Mesenchymal stem cell (in vitro differentiated cells and primary cell): ENCODE data around the gene STK32B.
"Not testable (repeated sequence)": the region's sequence is repeated elsewhere in the genome, so short reads cannot be mapped to it uniquely, and the experiment has no call there.

Source experiments
- DNase-seq: peaks from one replicate; pipeline ENCODE4 v3.0.0-alpha.2; 2013
- H2AFZ ChIP-seq: one replicate; pipeline ENCODE4 v1.6.1; 2013; ENCODE audit warnings: low read depth, mild to moderate bottlenecking, control low read depth, inconsistent platforms, low read length, moderate library complexity
- H2AK5ac ChIP-seq: 2 replicates; pipeline ENCODE4 v1.6.1; 2013; ENCODE audit warnings: low read length, moderate library complexity, mild to moderate bottlenecking, inconsistent platforms; ENCODE audit not compliant: severe bottlenecking
- H2BK120ac ChIP-seq: one replicate; pipeline ENCODE4 v1.6.1; 2013; ENCODE audit warnings: low read depth, mild to moderate bottlenecking, inconsistent platforms, low read length, moderate library complexity
- H2BK12ac ChIP-seq, 2 experiments: one replicate each; pipeline ENCODE4 v1.6.1; 2013; ENCODE audit warnings: inconsistent platforms in 2 of 2, low read length in 2 of 2, mild to moderate bottlenecking in 2 of 2, moderate library complexity in 2 of 2, control low read depth in 1 of 2
- H2BK15ac ChIP-seq: one replicate; pipeline ENCODE4 v1.6.1; 2013; ENCODE audit warnings: mild to moderate bottlenecking, low read depth, inconsistent platforms; ENCODE audit not compliant: poor library complexity, severe bottlenecking
- H2BK5ac ChIP-seq: 2 replicates; pipeline ENCODE4 v1.6.1; 2013; ENCODE audit warnings: low read depth, mild to moderate bottlenecking, low read length, control low read depth, inconsistent platforms; ENCODE audit not compliant: poor library complexity, severe bottlenecking
- H3K14ac ChIP-seq, 2 experiments: one replicate each; pipeline ENCODE4 v1.6.1; 2013; ENCODE audit warnings: inconsistent platforms in 2 of 2, low read length in 2 of 2, control low read depth in 1 of 2, mild to moderate bottlenecking in 1 of 2, moderate library complexity in 1 of 2
- H3K18ac ChIP-seq, 2 experiments: one replicate each; pipeline ENCODE4 v1.6.1; 2013; ENCODE audit warnings: inconsistent platforms in 2 of 2, low read length in 2 of 2, control low read depth in 1 of 2, low read depth in 1 of 2, mild to moderate bottlenecking in 1 of 2
- H3K23ac ChIP-seq, 2 experiments: one replicate each; pipeline ENCODE4 v1.6.1; 2013; ENCODE audit warnings: inconsistent platforms in 2 of 2, low read length in 2 of 2, mild to moderate bottlenecking in 2 of 2, moderate library complexity in 2 of 2, control low read depth in 1 of 2
- H3K27ac ChIP-seq: 2 replicates; pipeline ENCODE4 v1.5.1; 2013; ENCODE audit warnings: mild to moderate bottlenecking, moderate library complexity, low read length, control low read depth, inconsistent platforms; ENCODE audit not compliant: poor library complexity, severe bottlenecking
- H3K27me3 ChIP-seq, 2 experiments: 2 replicates each; pipeline versions ENCODE4 v1.6.1 to v1.7.0; 2013; ENCODE audit warnings: low read length in 2 of 2, mild to moderate bottlenecking in 2 of 2, moderate library complexity in 2 of 2, control low read depth in 1 of 2, inconsistent platforms in 1 of 2; ENCODE audit not compliant: control insufficient read depth in 1 of 2, insufficient read depth in 1 of 2
- H3K36me3 ChIP-seq, 2 experiments: 2 replicates each; pipeline versions ENCODE4 v1.6.1 to v1.7.0; 2013; ENCODE audit warnings: low read length in 2 of 2, control low read depth in 1 of 2, inconsistent platforms in 1 of 2, low read depth in 1 of 2, mild to moderate bottlenecking in 1 of 2; ENCODE audit not compliant: insufficient read depth in 2 of 2, control insufficient read depth in 1 of 2
- H3K4ac ChIP-seq, 2 experiments: one replicate each; pipeline ENCODE4 v1.6.1; 2013; ENCODE audit warnings: inconsistent platforms in 2 of 2, low read length in 2 of 2, mild to moderate bottlenecking in 2 of 2, moderate library complexity in 2 of 2, control low read depth in 1 of 2, low read depth in 1 of 2
- H3K4me1 ChIP-seq: 2 replicates; pipeline ENCODE4 v1.6.1; 2013; ENCODE audit warnings: low read depth, low read length, control low read depth; ENCODE audit not compliant: control insufficient read depth, insufficient read depth
- H3K4me2 ChIP-seq: 2 replicates; pipeline ENCODE4 v1.6.1; 2013; ENCODE audit warnings: low read length, mild to moderate bottlenecking, inconsistent platforms; ENCODE audit not compliant: poor library complexity, severe bottlenecking
- H3K4me3 ChIP-seq, 2 experiments: 2 replicates each; pipeline versions ENCODE4 v1.5.1 to v1.7.0; 2013; ENCODE audit warnings: low read length in 2 of 2, mild to moderate bottlenecking in 2 of 2, control low read depth in 1 of 2, low read depth in 1 of 2; ENCODE audit not compliant: insufficient read depth in 1 of 2
- H3K79me1 ChIP-seq: replicated peaks from 2 replicates; pipeline ENCODE4 v1.6.1; 2013; ENCODE audit warnings: mild to moderate bottlenecking, control low read depth, low read length, inconsistent platforms; ENCODE audit not compliant: poor library complexity, severe bottlenecking
- H3K9ac ChIP-seq: 2 replicates; pipeline ENCODE4 v1.7.0; 2013; ENCODE audit warnings: mild to moderate bottlenecking, low read length, moderate library complexity
- H3K9me3 ChIP-seq: 2 replicates; pipeline ENCODE4 v1.7.0; 2013; ENCODE audit warnings: mild to moderate bottlenecking, low read length; ENCODE audit not compliant: control insufficient read depth
- H4K8ac ChIP-seq: one replicate; pipeline ENCODE4 v1.6.1; 2013; ENCODE audit warnings: inconsistent platforms, mild to moderate bottlenecking, low read length, moderate library complexity
- H4K91ac ChIP-seq: one replicate; pipeline ENCODE4 v1.6.1; 2013; ENCODE audit warnings: mild to moderate bottlenecking, low read length, inconsistent platforms
- WGBS: methylation state at CpG from one replicate; pipeline ENCODE4 v1.1.7; 2013; ENCODE audit warnings: mixed read lengths; 5-methylcytosine and 5-hydroxymethylcytosine counted together

STK32B gene

GRCh38 chr4:5055411-5055810 is 4.1 kb downstream of the STK32B start:
- 54% methylated on average over 5 of the region's 5 CpGs for WGBS
- H3K4me3 ChIP-seq = no peak overlapping the region
- no peak overlapping the region for H3K4me2 ChIP-seq
- H2BK12ac ChIP-seq = no peak overlapping the region
- no peak overlapping the region for H2AFZ ChIP-seq
- no peaks in the 10 kb centered on the region for H3K36me3 ChIP-seq
- no peak overlapping the region for H3K4ac ChIP-seq
- no peak overlapping the region for H2AK5ac ChIP-seq
- H2BK5ac ChIP-seq = no peak overlapping the region
- no peaks in the 10 kb centered on the region for H3K27me3 ChIP-seq
- H3K4me1 ChIP-seq = peaks cover 27% of the 10 kb centered on the region
- no peak for DNase-seq
- H3K79me1 ChIP-seq = peaks cover 19% of the 10 kb centered on the region
- H3K9me3 ChIP-seq = no peaks in the 10 kb centered on the region
- H4K8ac ChIP-seq = no peak overlapping the region
- H3K18ac ChIP-seq = no peak overlapping the region
- H3K23ac ChIP-seq = no peak overlapping the region
- no peak overlapping the region for H3K27ac ChIP-seq
- no peak overlapping the region for H2BK120ac ChIP-seq
- no peak overlapping the region for H4K91ac ChIP-seq
- no peak overlapping the region for H2BK15ac ChIP-seq
- no peak overlapping the region for H3K9ac ChIP-seq
- no peak overlapping the region for H3K14ac ChIP-seq

- Histone ChIP-seq H3K4me3 (no peak overlapping the region), H3K4me2 (no peak overlapping the region), H3K9ac (no peak overlapping the region), H2BK15ac (no peak overlapping the region), H3K4me1 (peaks cover 4% of the 10 kb centered on the region), H2AK5ac (no peak overlapping the region), H4K91ac (no peak overlapping the region), H3K27ac (no peak overlapping the region), H2BK120ac (no peak overlapping the region), H3K4ac (no peak overlapping the region), H2AFZ (no peak overlapping the region), H3K18ac (no peak overlapping the region), H3K79me1 (peaks cover 24% of the 10 kb centered on the region), H3K9me3 (no peaks in the 10 kb centered on the region), H4K8ac (no peak overlapping the region), H3K23ac (no peak overlapping the region), H2BK5ac (no peak overlapping the region), H3K14ac (no peak overlapping the region), H3K36me3 (no peaks in the 10 kb centered on the region), H2BK12ac (no peak overlapping the region), H3K27me3 (no peaks in the 10 kb centered on the region)
- WGBS = 61% methylated on average over 3 of the region's 3 CpGs
- no peak for DNase-seq
These were observed 14.8 kb downstream of the STK32B start for GRCh38 chr4:5066101-5066500.

- not testable (repeated sequence) for H3K4me3 ChIP-seq, H2BK12ac ChIP-seq, H2AFZ ChIP-seq, H3K4ac ChIP-seq, H2BK15ac ChIP-seq, H3K18ac ChIP-seq, DNase-seq, H2BK120ac ChIP-seq, H2AK5ac ChIP-seq, H4K8ac ChIP-seq, H3K4me2 ChIP-seq, H3K14ac ChIP-seq, H4K91ac ChIP-seq, H3K23ac ChIP-seq, H3K4me1 ChIP-seq, H3K27me3 ChIP-seq, H2BK5ac ChIP-seq, H3K27ac ChIP-seq, H3K36me3 ChIP-seq, H3K9ac ChIP-seq, H3K9me3 ChIP-seq
- 63% methylated on average over 2 of the region's 3 CpGs for WGBS
- H3K79me1 ChIP-seq = peaks cover 24% of the 10 kb centered on the region
These were observed 15.7 kb downstream of the STK32B start for GRCh38 chr4:5066968-5067367.

GRCh38 chr4:5067908-5068307 is 16.6 kb downstream of the STK32B start:
- Histone ChIP-seq H3K9ac (no peak overlapping the region), H3K4me1 (peaks cover 4% of the 10 kb centered on the region), H3K4me2 (no peak overlapping the region), H3K27ac (no peak overlapping the region), H4K8ac (no peak overlapping the region), H3K14ac (no peak overlapping the region), H2AFZ (no peak overlapping the region), H2AK5ac (no peak overlapping the region), H2BK15ac (no peak overlapping the region), H3K23ac (no peak overlapping the region), H3K18ac (no peak overlapping the region), H3K4ac (no peak overlapping the region), H2BK120ac (no peak overlapping the region), H3K27me3 (no peaks in the 10 kb centered on the region), H3K4me3 (no peak overlapping the region), H3K9me3 (no peaks in the 10 kb centered on the region), H2BK5ac (no peak overlapping the region), H2BK12ac (no peak overlapping the region), H4K91ac (no peak overlapping the region), H3K36me3 (no peaks in the 10 kb centered on the region), H3K79me1 (peaks cover 25% of the 10 kb centered on the region)
- DNase-seq = no peak
- 100% methylated on average over 2 of the region's 3 CpGs for WGBS
